ENCODE results near the gene MUC5AC.

MUC5AC gene

GRCh38 chr11:1131033-1131911, 26.5 kb upstream of the MUC5AC start:
- Histone ChIP-seq H3K27me3 (ENCODE audit: control insufficient read depth in 1 of 2, insufficient read depth in 2 of 2, low read length in 2 of 2) (peaks cover 0 to 3% of the 10 kb centered on the region in 2 donors), H3K4me3 (ENCODE audit: low read depth in 1 of 2, low read length in 2 of 2) (no peak overlapping the region), H3K4me1 (ENCODE audit: control insufficient read depth in 1 of 2, insufficient read depth in 2 of 2, low read length in 2 of 2) (no peaks in the 10 kb centered on the region), H3K9ac (ENCODE audit: low read depth in 1 of 2, low read length in 2 of 2) (no peak overlapping the region), H3K36me3 (ENCODE audit: control insufficient read depth in 1 of 2, insufficient read depth in 2 of 2, low read length in 2 of 2) (no peaks in the 10 kb centered on the region), H3K27ac (ENCODE audit: low read depth, low read length) (no peak overlapping the region), H3K9me3 (ENCODE audit: control insufficient read depth in 1 of 2, low read length in 2 of 2) (peaks cover 12 to 23% of the 10 kb centered on the region in 2 donors)

GRCh38 chr11:1134848-1135445, 22.8 kb upstream of the MUC5AC start:
- peaks cover 0 to 9% of the 10 kb centered on the region in 2 donors for H3K27me3 ChIP-seq (ENCODE audit: control insufficient read depth in 1 of 2, insufficient read depth in 2 of 2, low read length in 2 of 2)
- H3K4me3 ChIP-seq (ENCODE audit: low read depth in 1 of 2, low read length in 2 of 2), result no peak overlapping the region
- no peak overlapping the region for H3K27ac ChIP-seq (ENCODE audit: low read depth, low read length)
- peaks cover 12 to 23% of the 10 kb centered on the region in 2 donors for H3K9me3 ChIP-seq (ENCODE audit: control insufficient read depth in 1 of 2, low read length in 2 of 2)
- no peaks in the 10 kb centered on the region for H3K36me3 ChIP-seq (ENCODE audit: control insufficient read depth in 1 of 2, insufficient read depth in 2 of 2, low read length in 2 of 2)
- no peak overlapping the region for H3K9ac ChIP-seq (ENCODE audit: low read depth in 1 of 2, low read length in 2 of 2)
- no peaks in the 10 kb centered on the region for H3K4me1 ChIP-seq (ENCODE audit: control insufficient read depth in 1 of 2, insufficient read depth in 2 of 2, low read length in 2 of 2)

GRCh38 chr11:1138097-1138496, 19.7 kb upstream of the MUC5AC start:
- Histone ChIP-seq H3K4me3 (ENCODE audit: low read depth in 1 of 2, low read length in 2 of 2) (no peak overlapping the region), H3K27ac (ENCODE audit: low read depth, low read length) (no peak overlapping the region), H3K9ac (ENCODE audit: low read depth in 1 of 2, low read length in 2 of 2) (no peak overlapping the region), H3K36me3 (ENCODE audit: control insufficient read depth in 1 of 2, insufficient read depth in 2 of 2, low read length in 2 of 2) (no peaks in the 10 kb centered on the region), H3K9me3 (ENCODE audit: control insufficient read depth in 1 of 2, low read length in 2 of 2) (peaks cover 12 to 23% of the 10 kb centered on the region in 2 donors), H3K27me3 (ENCODE audit: control insufficient read depth in 1 of 2, insufficient read depth in 2 of 2, low read length in 2 of 2) (peaks cover 0 to 6% of the 10 kb centered on the region in 2 donors), H3K4me1 (ENCODE audit: control insufficient read depth in 1 of 2, insufficient read depth in 2 of 2, low read length in 2 of 2) (no peaks in the 10 kb centered on the region)

DNA sequence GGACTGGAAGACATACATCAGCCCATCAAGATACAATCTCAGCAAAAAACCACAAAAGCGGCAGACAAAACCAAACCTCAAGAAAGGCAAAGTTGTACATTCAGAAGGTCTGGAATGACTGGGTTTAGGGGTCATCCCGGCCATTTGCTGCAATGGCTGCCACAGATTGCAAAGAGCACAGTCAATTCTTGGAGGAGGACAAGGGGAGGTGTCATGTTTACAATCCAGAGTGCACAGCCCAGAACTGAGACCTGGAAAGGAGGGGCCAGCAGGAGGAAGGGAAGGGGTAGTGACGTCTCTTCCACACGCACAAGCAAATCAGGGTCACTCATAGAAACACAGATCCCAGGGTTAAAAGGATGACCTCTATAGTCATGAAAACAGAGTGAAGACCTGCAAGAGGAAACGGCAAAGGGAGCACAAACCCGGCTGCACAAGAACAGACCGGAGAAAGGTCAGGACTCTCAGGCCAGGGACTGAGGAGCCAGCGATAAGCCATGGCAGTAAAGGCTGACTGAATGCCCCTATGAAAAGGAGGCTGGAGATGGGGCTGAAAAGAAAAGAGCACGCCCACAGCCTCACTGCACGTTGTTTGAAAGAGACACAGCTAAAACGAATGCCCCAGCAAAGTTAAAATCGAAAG, 18.2 kb upstream of the MUC5AC start:
- peaks cover 4 to 17% of the 10 kb centered on the region in 2 donors for H3K9me3 ChIP-seq (ENCODE audit: control insufficient read depth in 1 of 2, low read length in 2 of 2)
- H3K4me1 ChIP-seq (ENCODE audit: control insufficient read depth in 1 of 2, insufficient read depth in 2 of 2, low read length in 2 of 2), result no peaks in the 10 kb centered on the region

DNA sequence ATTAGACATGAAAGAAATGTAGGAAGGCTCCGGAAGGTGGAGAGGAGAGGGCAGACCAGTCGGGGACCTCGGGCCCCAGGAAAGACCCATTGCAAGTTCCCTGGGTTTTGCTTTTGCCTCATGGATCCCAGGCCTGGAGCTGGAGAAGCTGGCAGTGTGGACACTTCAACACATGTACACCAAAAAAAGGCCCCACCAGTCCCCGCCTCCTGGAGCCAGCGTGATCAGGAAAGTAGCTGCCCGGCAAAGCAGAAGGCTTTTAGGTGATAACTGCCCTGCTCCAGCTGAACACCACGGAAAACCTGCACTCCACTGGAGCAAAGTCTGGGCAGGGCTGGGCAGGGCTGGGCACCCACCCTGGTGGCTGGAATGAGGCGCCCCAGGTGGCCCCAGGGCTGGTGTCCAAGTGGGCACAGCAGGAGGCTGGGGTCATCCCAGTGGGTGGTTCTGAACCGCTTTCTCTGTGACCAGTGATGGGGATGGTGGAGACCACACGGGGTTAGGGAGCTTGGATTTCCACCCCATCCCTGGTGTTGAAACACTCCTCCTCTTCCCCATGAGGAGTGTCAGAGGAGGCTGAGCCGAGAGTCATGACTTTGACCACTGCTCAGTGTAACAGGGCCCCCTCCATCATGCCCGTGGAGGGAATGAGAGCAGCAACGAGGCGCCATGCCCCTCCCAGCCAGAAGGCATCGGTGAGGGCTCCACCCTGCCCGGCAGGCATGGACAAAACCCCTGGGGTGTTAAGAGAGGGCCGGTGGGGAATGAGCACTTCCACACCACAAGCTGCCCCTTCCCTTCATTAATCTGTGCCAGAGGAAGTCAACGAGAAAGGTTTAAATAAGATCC, 16.9 kb upstream of the MUC5AC start:
- no peak overlapping the region for H3K9ac ChIP-seq (ENCODE audit: low read depth in 1 of 2, low read length in 2 of 2)
- H3K27me3 ChIP-seq (ENCODE audit: control insufficient read depth in 1 of 2, insufficient read depth in 2 of 2, low read length in 2 of 2), result peaks cover 0 to 6% of the 10 kb centered on the region in 2 donors
- no peaks in the 10 kb centered on the region for H3K36me3 ChIP-seq (ENCODE audit: control insufficient read depth in 1 of 2, insufficient read depth in 2 of 2, low read length in 2 of 2)
- no peak overlapping the region for H3K27ac ChIP-seq (ENCODE audit: low read depth, low read length)
- H3K4me1 ChIP-seq (ENCODE audit: control insufficient read depth in 1 of 2, insufficient read depth in 2 of 2, low read length in 2 of 2), result no peaks in the 10 kb centered on the region
- no peak overlapping the region for H3K4me3 ChIP-seq (ENCODE audit: low read depth in 1 of 2, low read length in 2 of 2)
- peaks cover 0 to 6% of the 10 kb centered on the region in 2 donors for H3K9me3 ChIP-seq (ENCODE audit: control insufficient read depth in 1 of 2, low read length in 2 of 2)

More for the DNA sequence above, 18.2 kb upstream of the MUC5AC start:
- Histone ChIP-seq H3K4me3 (ENCODE audit: low read depth in 1 of 2, low read length in 2 of 2) (no peak overlapping the region), H3K36me3 (ENCODE audit: control insufficient read depth in 1 of 2, insufficient read depth in 2 of 2, low read length in 2 of 2) (no peaks in the 10 kb centered on the region), H3K27me3 (ENCODE audit: control insufficient read depth in 1 of 2, insufficient read depth in 2 of 2, low read length in 2 of 2) (peaks cover 0 to 6% of the 10 kb centered on the region in 2 donors), H3K9ac (ENCODE audit: low read depth in 1 of 2, low read length in 2 of 2) (no peak overlapping the region), H3K27ac (ENCODE audit: low read depth, low read length) (no peak overlapping the region)

DNA sequence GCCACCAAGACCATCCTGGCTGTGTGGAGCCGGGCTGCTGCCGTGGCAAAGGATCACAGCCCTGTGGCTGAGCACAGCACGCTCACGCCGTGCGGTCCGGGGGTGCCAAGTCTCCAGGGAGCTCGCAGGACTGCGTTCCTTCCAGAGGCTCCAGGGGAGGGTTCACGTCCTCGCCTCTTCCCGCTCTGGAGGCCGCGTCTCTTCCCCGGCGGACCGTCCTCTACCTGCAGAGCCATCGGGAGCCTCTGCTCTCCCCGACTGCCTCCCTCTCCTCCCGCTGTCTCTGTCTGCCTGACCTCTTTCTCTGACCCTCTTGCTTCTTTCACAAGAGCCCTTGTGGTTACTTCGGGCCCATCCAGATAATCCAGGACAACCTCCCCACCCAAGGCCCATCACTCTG, 11.4 kb upstream of the MUC5AC start:
- Histone ChIP-seq H3K4me3 (ENCODE audit: low read depth in 1 of 2, low read length in 2 of 2) (no peak overlapping the region), H3K4me1 (ENCODE audit: control insufficient read depth in 1 of 2, insufficient read depth in 2 of 2, low read length in 2 of 2) (no peaks in the 10 kb centered on the region), H3K27ac (ENCODE audit: low read depth, low read length) (no peak overlapping the region), H3K36me3 (ENCODE audit: control insufficient read depth in 1 of 2, insufficient read depth in 2 of 2, low read length in 2 of 2) (no peaks in the 10 kb centered on the region), H3K27me3 (ENCODE audit: control insufficient read depth in 1 of 2, insufficient read depth in 2 of 2, low read length in 2 of 2) (no peaks in the 10 kb centered on the region), H3K9ac (ENCODE audit: low read depth in 1 of 2, low read length in 2 of 2) (no peak overlapping the region), H3K9me3 (ENCODE audit: control insufficient read depth in 1 of 2, low read length in 2 of 2) (peaks cover 0 to 6% of the 10 kb centered on the region in 2 donors)

- Histone ChIP-seq H3K4me3 (ENCODE audit: low read depth in 1 of 2, low read length in 2 of 2) (no peak overlapping the region), H3K27ac (ENCODE audit: low read depth, low read length) (no peak overlapping the region), H3K36me3 (ENCODE audit: control insufficient read depth in 1 of 2, insufficient read depth in 2 of 2, low read length in 2 of 2) (no peaks in the 10 kb centered on the region), H3K9ac (ENCODE audit: low read depth in 1 of 2, low read length in 2 of 2) (no peak overlapping the region), H3K4me1 (ENCODE audit: control insufficient read depth in 1 of 2, insufficient read depth in 2 of 2, low read length in 2 of 2) (no peaks in the 10 kb centered on the region), H3K9me3 (ENCODE audit: control insufficient read depth in 1 of 2, low read length in 2 of 2) (peaks cover 0 to 6% of the 10 kb centered on the region in 2 donors), H3K27me3 (ENCODE audit: control insufficient read depth in 1 of 2, insufficient read depth in 2 of 2, low read length in 2 of 2) (no peaks in the 10 kb centered on the region)
Measured at GRCh38 chr11:1147792-1148191, 10.0 kb upstream of the MUC5AC start.

- Histone ChIP-seq H3K27ac (ENCODE audit: low read depth, low read length) (no peak overlapping the region), H3K9ac (ENCODE audit: low read depth in 1 of 2, low read length in 2 of 2) (no peak overlapping the region), H3K36me3 (ENCODE audit: control insufficient read depth in 1 of 2, insufficient read depth in 2 of 2, low read length in 2 of 2) (no peaks in the 10 kb centered on the region), H3K27me3 (ENCODE audit: control insufficient read depth in 1 of 2, insufficient read depth in 2 of 2, low read length in 2 of 2) (no peaks in the 10 kb centered on the region), H3K4me1 (ENCODE audit: control insufficient read depth in 1 of 2, insufficient read depth in 2 of 2, low read length in 2 of 2) (no peaks in the 10 kb centered on the region), H3K4me3 (ENCODE audit: low read depth in 1 of 2, low read length in 2 of 2) (no peak overlapping the region), H3K9me3 (ENCODE audit: control insufficient read depth in 1 of 2, low read length in 2 of 2) (peaks cover 0 to 5% of the 10 kb centered on the region in 2 donors)
Measured at GRCh38 chr11:1148752-1149180, 9.0 kb upstream of the MUC5AC start.

GRCh38 chr11:1149545-1149944, 8.2 kb upstream of the MUC5AC start:
- no peak overlapping the region for H3K4me3 ChIP-seq (ENCODE audit: low read depth in 1 of 2, low read length in 2 of 2)
- H3K9me3 ChIP-seq (ENCODE audit: control insufficient read depth in 1 of 2, low read length in 2 of 2), result no peaks in the 10 kb centered on the region
- no peak overlapping the region for H3K9ac ChIP-seq (ENCODE audit: low read depth in 1 of 2, low read length in 2 of 2)
- no peak overlapping the region for H3K27ac ChIP-seq (ENCODE audit: low read depth, low read length)
- no peaks in the 10 kb centered on the region for H3K27me3 ChIP-seq (ENCODE audit: control insufficient read depth in 1 of 2, insufficient read depth in 2 of 2, low read length in 2 of 2)
- H3K36me3 ChIP-seq (ENCODE audit: control insufficient read depth in 1 of 2, insufficient read depth in 2 of 2, low read length in 2 of 2), result no peaks in the 10 kb centered on the region
- no peaks in the 10 kb centered on the region for H3K4me1 ChIP-seq (ENCODE audit: control insufficient read depth in 1 of 2, insufficient read depth in 2 of 2, low read length in 2 of 2)
